ENCODE results near the gene PLCB1.

DNA sequence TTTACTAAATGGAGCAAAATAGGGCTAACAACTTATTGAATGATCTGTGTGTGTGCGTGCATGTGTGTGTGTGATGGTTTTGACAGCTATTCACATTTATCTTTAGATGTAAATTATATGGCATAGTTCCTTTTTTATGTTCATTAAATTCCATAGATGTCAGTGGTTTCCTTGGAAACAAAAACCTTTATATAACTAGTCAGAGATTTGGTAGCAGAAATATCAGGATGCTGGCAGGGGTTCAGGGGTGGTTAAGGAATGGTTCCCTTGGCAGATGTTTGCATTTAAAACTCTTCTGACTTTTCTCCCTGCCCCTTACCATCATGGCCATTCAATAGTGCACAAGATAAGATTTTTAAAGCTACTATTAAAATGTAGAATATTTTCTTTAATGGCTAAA, 256.6 kb downstream of the PLCB1 start:
- no peak for TF ChIP-seq POLR2A (IDR thresholded peaks at IDR 0.05)
- TF ChIP-seq, protein P1, sequence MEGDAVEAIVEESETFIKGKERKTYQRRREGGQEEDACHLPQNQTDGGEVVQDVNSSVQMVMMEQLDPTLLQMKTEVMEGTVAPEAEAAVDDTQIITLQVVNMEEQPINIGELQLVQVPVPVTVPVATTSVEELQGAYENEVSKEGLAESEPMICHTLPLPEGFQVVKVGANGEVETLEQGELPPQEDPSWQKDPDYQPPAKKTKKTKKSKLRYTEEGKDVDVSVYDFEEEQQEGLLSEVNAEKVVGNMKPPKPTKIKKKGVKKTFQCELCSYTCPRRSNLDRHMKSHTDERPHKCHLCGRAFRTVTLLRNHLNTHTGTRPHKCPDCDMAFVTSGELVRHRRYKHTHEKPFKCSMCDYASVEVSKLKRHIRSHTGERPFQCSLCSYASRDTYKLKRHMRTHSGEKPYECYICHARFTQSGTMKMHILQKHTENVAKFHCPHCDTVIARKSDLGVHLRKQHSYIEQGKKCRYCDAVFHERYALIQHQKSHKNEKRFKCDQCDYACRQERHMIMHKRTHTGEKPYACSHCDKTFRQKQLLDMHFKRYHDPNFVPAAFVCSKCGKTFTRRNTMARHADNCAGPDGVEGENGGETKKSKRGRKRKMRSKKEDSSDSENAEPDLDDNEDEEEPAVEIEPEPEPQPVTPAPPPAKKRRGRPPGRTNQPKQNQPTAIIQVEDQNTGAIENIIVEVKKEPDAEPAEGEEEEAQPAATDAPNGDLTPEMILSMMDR (IDR thresholded peaks at IDR 0.05) = no peak

Measured in breast epithelium (tissue), 3 donors.